Gastrocnemius medialis (tissue), 4 donors: Measurements from ENCODE around the gene GFER.
A peak's percentile ranks its signal among the peaks of the same experiment; 100 is the strongest.

Experiments
- POLR2A ChIP-seq, 2 donors: fragments of 450-650 bp; IDR thresholded peaks; one replicate each; pipeline ENCODE4 v1.6.1; 2017; ENCODE audit warnings: antibody characterized with exemption in 2 of 2, mild to moderate bottlenecking in 2 of 2, moderate library complexity in 2 of 2
- TF ChIP-seq, protein P1 (sequence below), 5 experiments: fragments of 450-650 bp in 3 of 5; fragments of 200-600 bp in 2 of 5; sonication (generic) in 2 of 5; IDR thresholded peaks in 4 of 5; conservative IDR thresholded peaks in 1 of 5; 1 replicate in 4 of 5; 2 replicates in 1 of 5; pipeline ENCODE4 v1.5.1; 2016 to 2019; ENCODE audit warnings: antibody characterized with exemption in 5 of 5, mild to moderate bottlenecking in 3 of 5, moderate library complexity in 3 of 5

GRCh38 chr16:1942810-1943726 lies 40.9 kb upstream of the GFER start, which contains the start of gene MSRB1:
- TF ChIP-seq, protein P1, sequence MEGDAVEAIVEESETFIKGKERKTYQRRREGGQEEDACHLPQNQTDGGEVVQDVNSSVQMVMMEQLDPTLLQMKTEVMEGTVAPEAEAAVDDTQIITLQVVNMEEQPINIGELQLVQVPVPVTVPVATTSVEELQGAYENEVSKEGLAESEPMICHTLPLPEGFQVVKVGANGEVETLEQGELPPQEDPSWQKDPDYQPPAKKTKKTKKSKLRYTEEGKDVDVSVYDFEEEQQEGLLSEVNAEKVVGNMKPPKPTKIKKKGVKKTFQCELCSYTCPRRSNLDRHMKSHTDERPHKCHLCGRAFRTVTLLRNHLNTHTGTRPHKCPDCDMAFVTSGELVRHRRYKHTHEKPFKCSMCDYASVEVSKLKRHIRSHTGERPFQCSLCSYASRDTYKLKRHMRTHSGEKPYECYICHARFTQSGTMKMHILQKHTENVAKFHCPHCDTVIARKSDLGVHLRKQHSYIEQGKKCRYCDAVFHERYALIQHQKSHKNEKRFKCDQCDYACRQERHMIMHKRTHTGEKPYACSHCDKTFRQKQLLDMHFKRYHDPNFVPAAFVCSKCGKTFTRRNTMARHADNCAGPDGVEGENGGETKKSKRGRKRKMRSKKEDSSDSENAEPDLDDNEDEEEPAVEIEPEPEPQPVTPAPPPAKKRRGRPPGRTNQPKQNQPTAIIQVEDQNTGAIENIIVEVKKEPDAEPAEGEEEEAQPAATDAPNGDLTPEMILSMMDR (IDR thresholded peaks at IDR 0.05 in 4 of 5, conservative IDR thresholded peaks at IDR 0.05 in 1 of 5), result peak in 1 of 5 experiments; percentile 18
- peak; percentile 98 to 100 for TF ChIP-seq POLR2A (IDR thresholded peaks at IDR 0.05)
